SKM-1 treated with dmso at 0.1 percent for 144 hours (cell line): ENCODE data around the gene ASAH2B.
A peak's percentile ranks its signal among the peaks of the same experiment; 100 is the strongest.
"Not testable (repeated sequence)": the region's sequence is repeated elsewhere in the genome, so short reads cannot be mapped to it uniquely, and the experiment has no call there.

Experiments used
- DNase-seq: peaks from one replicate; lab custom pipeline; 2025; ENCODE audit not compliant: unreplicated experiment; lab: John Stamatoyannopoulos, UW

Gene ASAH2B

DNA sequence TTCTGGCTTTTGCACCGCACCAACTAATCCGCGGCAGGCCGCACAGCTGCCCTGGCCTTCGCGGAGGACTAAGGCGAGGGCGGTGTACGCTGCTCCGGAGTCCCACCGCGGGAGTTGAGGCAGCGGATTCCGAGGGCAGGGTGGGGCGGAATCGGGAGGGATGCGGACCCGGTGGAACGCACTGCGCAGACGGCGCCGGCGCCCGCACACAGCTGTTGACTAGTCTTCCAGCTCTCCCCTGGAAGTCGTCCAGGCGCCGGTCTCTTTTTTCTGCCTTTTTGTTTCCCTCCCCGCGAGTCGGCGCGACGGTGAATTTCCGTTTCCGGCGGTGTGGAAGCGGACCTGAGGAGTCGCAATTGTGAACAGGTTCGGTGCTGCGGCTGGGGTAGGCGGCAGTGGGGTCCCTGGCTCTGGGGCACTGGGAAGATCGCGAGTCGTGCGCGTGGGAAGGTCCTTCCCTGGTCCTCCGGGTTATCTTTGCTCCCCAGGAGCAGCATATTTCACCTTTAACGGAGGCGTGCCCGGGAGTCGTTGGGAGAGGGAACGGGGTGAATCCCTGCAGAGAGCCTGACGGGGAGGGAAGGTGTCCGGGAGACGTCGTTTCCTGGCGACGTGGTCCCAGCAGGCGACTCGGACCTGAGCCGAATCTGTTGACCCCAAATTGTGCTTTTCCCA, at the start of gene ASAH2B:
Gene ASAH2B, plus strand, starts transcription at position 319 of the 675 bp plus-strand sequence. CDS start 5,195 bp downstream, outside the sequence.
- peak; percentile 41 for DNase-seq

DNA sequence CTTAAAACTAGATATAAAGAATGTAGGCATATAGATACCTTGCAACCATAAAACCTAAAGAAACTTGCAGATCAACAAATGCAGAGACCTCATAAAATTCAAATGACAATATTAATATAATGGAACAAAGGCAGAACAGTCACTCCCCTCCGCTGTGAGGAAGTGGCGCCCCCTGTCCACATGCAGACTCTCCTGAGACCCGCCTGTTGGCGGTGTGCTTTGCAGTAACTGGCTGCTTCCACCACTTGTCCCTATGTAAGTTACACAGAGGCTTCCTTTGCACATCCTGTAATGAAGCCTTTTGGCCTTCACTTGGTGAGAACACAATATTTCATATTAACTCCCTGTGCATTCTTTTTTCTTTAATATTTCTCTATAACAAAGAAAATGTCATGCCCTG, 41.9 kb upstream of the ASAH2B start:
- DNase-seq, result not testable (repeated sequence)

DNA sequence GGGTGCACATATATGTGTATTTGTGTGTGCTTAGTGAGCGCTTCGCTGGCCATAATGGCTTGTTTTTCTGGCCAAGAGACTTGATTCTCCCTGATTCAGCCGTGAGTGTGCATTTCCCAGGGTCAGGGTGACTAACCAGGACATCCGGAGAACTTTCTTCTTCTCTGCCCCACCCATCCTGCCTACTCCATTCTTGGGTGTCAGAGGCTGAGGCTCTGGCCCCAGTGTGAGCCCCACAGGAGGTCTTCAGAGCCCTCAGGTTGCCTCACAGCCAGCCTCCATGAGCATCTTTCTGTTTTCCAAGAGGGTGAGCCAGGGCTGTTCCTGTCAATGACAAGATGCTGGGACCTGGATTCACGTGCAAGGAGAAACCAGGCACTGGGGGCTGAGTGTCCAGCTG, 37.8 kb upstream of the ASAH2B start:
- not testable (repeated sequence) for DNase-seq

DNA sequence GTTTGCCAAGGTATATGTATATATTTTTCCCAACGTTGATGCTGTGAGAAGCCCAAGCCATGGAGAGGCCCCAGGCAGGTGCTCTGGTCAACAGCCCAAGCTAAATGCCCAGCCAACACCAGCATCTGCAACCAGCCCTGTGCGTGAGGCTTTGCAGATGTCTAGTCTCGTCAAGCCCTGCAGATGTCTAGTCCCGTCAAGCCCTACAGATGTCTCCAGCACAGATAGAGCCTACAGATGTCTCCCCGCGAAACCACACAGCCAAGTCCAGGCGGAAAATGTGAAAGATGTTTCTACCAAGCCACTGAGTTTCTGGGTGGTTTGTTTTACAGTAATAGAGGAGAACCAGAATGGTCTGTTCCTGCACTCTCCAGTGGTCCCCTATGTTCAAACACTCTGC, 36.7 kb upstream of the ASAH2B start:
- DNase-seq, result not testable (repeated sequence)

DNA sequence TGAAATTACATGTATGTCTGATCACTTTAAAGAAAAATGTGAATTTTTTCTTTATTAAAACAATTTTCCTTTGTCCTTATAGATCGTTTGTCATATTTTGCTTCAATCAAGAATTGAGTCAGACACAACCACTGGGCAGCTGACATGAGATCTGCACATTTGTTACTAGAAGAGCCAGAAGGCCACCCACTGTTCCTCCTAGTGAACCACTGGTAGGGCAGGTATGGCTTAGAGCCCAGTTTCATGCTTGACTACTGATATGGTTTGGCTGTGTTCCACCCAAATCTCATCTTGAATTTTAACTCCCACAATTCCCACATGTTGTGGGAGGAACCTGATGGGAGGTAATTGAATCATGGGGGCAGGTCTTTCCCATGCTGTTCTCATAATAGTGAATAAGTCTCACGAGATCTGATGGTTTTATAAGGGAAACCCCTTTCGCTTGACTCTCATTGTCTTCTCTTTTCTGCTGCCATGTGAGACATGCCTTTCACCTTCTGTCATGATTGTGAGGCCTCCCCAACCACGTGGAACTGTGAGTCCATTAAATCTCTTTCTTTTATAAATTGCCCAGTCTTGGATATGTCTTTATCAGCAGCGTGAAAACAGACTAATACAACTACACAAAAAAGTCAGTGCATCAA, 35.2 kb upstream of the ASAH2B start:
- not testable (repeated sequence) for DNase-seq

DNA sequence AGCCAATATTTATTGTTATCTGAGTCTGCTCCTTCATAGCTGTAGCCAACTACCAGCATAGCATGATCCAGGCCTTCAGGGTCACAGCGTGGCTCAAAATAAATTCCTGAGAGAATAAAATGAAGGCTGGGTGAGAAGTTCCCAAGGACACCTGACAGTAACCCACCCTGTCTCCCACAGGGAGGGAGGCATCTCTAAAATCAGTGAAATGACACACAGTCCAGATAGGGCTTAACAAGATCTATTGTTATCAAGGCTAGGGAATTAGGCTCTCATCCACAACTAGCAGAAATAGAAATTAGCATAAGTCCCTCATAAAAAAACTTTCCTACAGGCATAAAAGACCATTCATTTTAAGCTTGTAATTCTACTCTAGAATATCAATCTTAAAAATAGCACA, 33.7 kb upstream of the ASAH2B start:
- not testable (repeated sequence) for DNase-seq

DNA sequence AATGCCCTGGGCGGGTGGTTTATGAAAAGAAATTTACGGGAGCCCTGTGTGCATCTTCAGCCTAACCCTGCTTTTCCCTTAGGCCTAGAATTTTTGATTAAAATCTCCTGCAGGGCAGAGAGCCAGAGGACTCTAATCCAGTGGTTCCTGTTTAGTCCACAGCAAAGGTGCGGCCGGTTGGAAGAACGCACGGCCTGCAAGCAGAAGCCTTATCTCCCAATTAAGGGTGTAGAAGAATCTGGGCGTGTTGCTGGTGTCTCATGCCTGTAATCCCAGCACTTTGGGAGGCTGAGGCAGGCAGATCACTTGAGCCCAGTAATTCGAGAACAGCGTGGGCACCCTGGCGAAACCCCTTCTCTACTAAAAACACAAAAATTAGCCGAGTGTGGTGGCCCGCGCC, 29.5 kb upstream of the ASAH2B start:
- DNase-seq, result not testable (repeated sequence)

DNA sequence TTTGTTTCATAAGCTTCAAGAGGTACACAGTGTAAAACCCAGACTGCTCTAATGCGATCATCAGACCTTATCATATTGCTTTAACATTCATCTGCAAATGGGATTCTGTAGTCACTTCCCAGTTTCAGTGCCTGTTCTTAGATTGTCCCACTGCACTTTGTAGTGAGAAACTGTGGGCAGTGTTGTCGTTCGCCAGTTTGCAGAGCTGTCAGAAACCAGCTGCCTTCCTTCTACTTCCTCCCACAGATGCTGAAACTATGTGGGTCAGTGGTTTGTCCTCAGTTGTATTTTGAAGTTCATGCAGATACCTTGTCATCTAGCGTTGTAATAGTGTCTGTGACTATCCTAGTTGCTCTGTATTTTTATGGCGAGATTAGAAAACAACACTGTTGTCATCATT, 15.9 kb upstream of the ASAH2B start:
- peak; percentile 13 for DNase-seq

DNA sequence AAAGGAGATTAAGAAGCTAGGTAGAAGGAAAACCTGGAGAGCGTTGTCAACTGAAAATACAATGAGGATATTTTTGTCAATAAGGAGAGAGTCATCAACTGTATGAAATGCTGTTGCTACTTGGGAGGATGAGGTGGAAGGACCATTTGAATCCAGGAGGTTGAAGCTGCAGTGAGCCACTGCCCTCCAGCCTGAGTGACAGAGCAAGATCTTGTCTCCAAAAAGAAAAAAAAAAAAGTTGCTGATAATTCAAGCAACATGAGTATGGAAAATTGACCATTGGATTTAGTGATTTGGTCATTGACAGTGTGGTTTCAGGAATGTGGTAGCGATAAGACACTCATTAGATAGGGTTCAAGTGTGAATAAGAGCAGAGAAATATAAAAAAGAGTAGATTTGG, 11.6 kb upstream of the ASAH2B start:
- not testable (repeated sequence) for DNase-seq

DNA sequence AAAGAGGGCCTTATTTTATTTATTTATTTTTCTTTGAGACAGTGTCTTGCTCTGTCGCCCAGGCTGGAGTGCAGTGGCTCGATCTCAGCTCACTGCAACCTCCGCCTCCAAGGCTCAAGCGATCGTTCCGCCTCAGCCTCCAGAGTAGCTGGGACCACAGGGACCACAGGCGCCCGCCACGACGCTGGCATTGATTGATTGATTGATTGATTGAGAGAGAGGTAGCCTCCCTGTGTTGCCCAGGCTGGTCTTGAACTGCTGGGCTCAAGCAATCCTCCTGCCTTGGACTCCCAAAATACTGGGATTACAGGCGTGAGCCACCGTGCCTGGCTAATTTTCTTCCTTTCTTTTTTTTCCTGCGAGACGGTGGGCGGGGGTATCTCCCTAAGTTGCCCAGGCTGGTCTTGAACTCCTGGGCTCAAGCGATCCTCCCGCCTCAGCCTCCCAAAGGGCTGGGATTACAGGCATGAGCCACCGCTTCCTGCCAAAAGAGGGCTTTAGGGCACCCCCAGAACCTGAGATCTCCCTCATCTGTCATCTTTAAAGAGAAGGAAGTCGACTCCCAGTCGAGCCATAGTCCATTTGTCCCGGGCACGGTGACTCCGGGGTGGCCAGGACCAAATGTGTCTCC, 634 bp upstream of the ASAH2B start:
- not testable (repeated sequence) for DNase-seq

DNA sequence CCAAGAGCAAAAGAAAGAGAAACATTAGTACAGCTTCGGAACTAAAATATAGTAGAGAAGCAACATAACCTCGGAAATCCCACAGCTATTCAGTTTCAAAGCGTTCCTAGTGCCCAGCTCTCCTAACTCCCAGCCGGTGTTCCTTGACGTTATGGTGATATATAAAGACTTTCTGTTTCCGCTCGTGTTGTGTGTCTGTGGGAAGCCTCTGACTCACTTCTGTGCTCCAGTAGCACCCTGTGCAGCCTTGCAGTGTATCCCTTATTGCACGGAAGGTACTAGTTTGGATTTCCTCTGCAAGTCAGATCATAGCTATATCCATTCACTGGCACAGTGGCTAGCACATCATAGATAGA, 535 bp downstream of the ASAH2B start:
- peak; percentile 35 for DNase-seq

DNA sequence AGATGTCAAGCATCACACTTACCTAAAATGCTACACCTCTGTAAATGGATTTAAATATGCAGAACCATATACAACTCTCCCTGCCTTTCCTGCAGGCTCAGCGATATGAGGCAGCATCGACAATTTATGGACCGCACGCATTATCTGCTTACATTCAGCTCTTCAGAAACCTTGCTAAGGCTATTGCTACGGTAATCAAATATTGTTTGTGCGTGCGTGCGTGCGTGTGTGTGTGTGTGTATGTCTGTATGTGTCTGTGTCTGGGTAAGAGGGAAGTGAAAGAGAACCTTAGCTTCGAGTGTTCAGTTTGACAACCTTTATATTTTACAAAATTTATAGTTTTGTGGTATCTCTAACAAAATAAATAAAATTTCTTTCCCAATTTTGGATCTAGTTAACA, 3.1 kb downstream of the ASAH2B start:
- not testable (repeated sequence) for DNase-seq

DNA sequence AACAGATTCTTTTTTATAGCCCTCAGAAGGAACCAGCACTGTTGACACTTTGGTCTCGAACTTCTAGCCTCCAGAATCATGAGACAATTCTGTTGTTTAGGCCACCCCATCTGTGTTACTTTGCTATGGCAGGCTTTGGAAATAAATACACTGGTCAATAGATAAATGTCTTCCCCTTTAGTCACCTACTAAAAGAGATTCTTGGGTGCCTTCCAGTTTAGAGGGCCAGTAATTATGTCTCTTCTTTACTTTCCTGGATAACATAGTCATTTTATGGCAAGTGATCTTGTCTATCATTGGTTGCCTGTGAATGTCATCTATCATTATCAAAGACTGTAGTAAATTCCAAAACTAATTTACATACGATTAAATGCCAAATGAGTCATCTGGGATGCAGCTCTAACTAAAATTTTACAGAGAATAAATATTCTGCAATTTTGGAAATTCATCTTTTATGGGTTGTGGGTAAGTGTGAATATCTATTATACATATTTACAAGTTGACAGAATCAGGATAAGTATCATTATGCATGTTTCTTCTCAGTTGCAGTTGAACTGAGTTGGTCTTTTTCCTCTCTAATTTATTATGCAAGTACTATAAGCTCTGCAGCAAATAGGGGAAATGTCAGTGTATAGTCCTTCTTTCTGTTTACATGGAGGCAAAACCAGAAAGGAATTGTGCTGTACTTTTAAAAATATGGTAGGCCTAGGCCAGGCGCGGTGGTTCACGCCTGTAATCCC, 27.2 kb downstream of the ASAH2B start:
- DNase-seq, result not testable (repeated sequence)

DNA sequence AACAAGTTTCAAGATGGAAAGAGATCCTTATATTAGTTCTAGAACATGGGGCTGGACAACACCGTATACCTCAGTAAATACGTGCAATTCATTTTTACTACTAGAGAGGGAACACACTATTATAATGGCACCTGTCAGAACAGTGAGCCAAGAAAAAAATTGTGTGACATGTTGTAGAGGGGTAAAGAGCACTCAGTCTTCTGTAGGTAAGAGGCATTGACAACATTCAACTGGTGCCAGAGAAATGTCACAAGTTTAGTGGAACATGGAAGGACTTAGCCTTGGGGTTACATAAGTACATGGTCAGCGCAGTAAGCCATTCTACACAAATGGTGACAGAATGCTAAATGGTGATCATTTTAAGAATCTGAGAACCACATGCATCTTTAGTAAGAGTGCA, 32.3 kb downstream of the ASAH2B start:
- not testable (repeated sequence) for DNase-seq

DNA sequence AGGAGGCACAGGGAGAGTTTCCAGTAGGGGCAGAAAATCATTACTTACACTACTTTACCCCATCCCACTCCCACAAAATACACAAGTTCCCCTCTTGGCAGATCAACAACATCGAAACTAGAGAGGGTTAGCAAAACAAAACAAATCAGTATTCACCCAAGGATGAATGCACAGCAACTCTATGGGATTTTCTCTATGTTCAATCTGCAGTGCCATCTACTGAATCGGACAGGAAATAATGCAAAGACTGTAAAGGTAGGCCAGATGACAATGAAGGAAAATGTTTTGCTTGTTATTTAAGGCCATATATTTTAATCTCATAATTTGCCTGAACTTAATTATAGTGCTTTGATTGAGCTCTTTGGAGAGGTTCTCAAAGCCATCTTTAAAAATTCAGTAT, 35.1 kb downstream of the ASAH2B start:
- not testable (repeated sequence) for DNase-seq

DNA sequence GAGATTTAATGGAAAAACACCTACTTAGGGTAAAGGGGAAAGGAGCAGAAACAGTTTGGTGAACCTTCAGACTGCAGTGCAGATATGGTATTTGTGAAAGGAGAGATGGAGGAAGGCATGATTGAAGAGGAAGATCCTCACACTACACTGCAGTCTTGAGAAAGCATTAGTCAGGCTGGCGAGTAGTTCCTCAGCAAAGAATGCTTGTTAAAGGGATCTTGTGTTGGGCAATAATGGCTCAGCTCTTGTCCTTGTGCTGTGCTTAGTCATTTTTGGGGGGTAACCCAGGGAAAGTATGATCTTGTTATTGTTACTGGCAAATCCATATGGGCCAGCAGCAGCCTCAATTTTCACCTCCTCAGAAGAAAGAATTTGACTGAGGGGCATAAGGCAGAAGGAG, 40.3 kb downstream of the ASAH2B start:
- DNase-seq, result peak; percentile 37

DNA sequence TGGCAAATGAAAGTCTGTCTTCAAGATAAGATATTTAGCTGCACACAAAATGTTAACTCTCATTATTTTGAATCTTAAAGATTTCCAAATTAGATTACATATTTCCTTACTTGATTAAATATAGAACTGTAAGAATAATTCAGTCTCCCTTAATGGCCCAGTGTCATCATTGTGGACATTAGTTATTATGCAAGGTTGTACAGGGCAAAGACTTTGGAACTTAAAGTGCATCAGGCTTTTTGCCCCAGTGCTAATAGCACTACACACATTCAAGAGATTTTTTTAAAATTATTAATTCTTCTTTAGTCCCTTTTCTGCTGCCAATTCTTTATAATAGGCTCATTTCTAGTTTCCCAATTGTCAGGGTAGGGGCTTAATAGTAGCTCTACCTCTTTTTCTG, 42.3 kb downstream of the ASAH2B start:
- DNase-seq, result not testable (repeated sequence)

DNA sequence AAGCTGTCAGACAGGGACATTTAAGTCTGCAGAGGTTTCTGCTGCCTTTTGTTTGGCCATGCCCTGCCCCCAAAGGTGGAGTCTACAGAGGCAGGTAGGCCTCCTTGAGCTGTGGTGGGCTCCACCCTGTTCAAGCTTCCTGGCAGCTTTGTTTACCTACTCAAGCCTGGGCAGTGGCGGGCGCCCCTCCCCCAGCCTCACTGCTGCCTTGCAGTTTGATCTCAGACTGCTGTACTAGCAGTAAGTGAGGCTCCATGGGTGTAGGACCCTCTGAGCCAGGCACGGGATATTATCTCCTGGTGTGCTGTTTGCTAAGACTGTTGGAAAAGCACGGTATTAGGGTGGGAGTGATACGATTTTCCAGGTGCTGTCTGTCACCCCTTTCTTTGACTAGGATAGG, 48.2 kb downstream of the ASAH2B start:
- DNase-seq, result not testable (repeated sequence)

DNA sequence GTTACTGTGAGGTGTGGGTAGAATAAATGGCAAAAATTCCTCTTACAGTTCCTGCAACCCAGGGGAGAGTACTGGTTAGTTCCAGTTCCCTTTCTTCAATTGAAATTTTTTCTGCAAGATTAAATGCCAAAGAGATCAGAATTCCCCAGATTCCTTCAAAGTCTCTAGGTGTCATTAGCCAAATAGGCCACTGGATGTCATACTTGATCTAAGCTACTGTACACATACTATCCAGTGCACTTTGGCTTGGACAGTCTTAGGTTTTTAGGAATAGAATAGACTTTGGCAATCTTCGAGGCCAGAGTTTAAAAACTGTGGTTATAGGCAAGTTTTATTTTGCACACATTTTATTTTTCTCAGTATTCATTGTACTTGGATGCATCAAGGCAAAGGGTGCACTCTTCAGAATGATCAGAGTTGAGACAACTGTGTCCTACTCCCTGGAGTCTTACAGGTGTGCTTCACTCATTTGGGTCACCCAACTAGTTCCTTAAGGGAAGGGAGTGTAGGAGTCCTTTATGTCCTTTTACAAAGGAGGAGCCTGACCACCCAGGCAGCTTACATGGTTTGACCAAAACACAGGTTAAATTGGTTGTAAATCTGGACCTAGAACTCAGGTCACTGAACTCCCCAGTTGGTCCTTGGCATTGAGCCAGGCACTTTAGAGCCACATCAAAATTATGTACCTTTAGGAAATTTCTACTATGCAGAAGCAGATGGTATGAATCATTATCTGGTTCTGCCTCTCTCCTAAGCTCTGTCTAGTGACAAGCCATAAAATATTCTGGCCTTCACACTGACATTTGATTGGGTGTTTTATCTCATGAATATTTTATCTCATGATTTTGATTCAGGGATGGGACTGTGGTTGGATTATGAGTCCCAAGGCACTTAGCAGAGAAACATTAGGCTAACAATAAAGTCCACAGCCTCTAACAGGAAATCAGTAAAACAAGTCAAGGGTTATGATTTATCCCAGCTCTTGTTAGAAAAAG, 49.5 kb downstream of the ASAH2B start:
- no peak for DNase-seq

DNA sequence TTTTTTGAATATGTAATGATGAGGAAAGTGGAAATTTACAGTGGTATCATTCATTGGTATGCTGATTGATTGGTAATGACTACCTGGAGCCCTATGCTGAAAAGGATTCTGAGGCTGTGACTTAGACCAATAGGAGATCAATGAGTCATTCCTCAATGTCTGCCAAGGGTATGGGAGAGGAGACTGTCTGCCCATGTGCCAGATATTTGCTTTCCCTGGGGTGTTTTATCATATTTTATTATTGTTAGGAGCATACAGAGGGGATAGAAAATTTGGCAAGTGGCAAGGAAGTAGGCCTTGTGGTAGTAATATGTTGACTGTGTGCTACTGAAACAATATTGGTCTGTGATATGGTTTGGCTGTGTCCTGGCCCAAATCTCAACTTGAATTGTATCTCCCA, 54.8 kb downstream of the ASAH2B start:
- no peak for DNase-seq
